GM12873 (cell line): ENCODE measurements around the gene FDXR.

Experiments
- CTCF ChIP-seq: IDR thresholded peaks from 2 replicates; pipeline ENCODE4 v1.5.1; 2012; ENCODE audit warnings: low read depth, mild to moderate bottlenecking, moderate library complexity, low read length, control low read depth; ENCODE audit not compliant: insufficient read depth; ENCODE audit errors: missing control alignments

Gene FDXR

GRCh38 chr17:74856112-74856511 is 16.7 kb downstream of the FDXR start:
- no peak for TF ChIP-seq CTCF

- TF ChIP-seq CTCF: no peak
These were observed 17.5 kb downstream of the FDXR start for GRCh38 chr17:74855323-74855722.

- TF ChIP-seq CTCF: no peak
These were observed 18.0 kb downstream of the FDXR start for GRCh38 chr17:74854792-74855191.

GRCh38 chr17:74853669-74854068 is 19.1 kb downstream of the FDXR start:
- TF ChIP-seq CTCF: no peak

- TF ChIP-seq CTCF: no peak
These were observed 19.8 kb downstream of the FDXR start for GRCh38 chr17:74853048-74853397.

- TF ChIP-seq CTCF: no peak
These were observed 20.4 kb downstream of the FDXR start for GRCh38 chr17:74852237-74853047.

- no peak for TF ChIP-seq CTCF
These were observed 21.1 kb downstream of the FDXR start for GRCh38 chr17:74851612-74852236.
